ENCODE results near the gene PTPMT1.
A peak's percentile ranks its signal among the peaks of the same experiment; 100 is the strongest.
"Not testable (repeated sequence)": the region's sequence is repeated elsewhere in the genome, so short reads cannot be mapped to it uniquely, and the experiment has no call there.

Gene PTPMT1

GRCh38 chr11:47553406-47553743 lies 12.0 kb upstream of the PTPMT1 start:
- Histone ChIP-seq H3K36me3 (replicated peaks; ENCODE audit: insufficient read depth, low read length) (no peaks in the 10 kb centered on the region), H3K9me3 (replicated peaks; ENCODE audit: insufficient read depth, low read length) (no peaks in the 10 kb centered on the region), H3K9me2 (replicated peaks; ENCODE audit: insufficient read depth, low read length) (no peaks in the 10 kb centered on the region), H3F3A (ENCODE audit: insufficient read depth, low read length) (peaks cover 7% of the 10 kb centered on the region), H3K27ac (ENCODE audit: low read length) (no peak overlapping the region), H3K27me3 (replicated peaks; ENCODE audit: insufficient read depth, low read length) (no peaks in the 10 kb centered on the region), H3K4me2 (ENCODE audit: low read depth, low read length) (peak overlapping the region; percentile 87), H3K4me1 (ENCODE audit: low read length) (peaks cover 13% of the 10 kb centered on the region), H3K9ac (ENCODE audit: low read length) (peak overlapping the region; percentile 34; the same call in 1 of the 2 replicates), H3K79me2 (ENCODE audit: low read length) (peaks cover 46% of the 10 kb centered on the region), H4K20me1 (ENCODE audit: insufficient read depth, low read length) (peaks cover 14% of the 10 kb centered on the region), H2AFZ (ENCODE audit: low read length) (peak overlapping the region; percentile 87), H3K4me3 (ENCODE audit: low read length) (peak overlapping the region; percentile 63)
- no peak for DNase-seq
- TF ChIP-seq EZH2 (optimal IDR thresholded peaks at IDR 0.05; ENCODE audit: low read depth, low read length) (no peak), CTCF (IDR thresholded peaks at IDR 0.05; ENCODE audit: low read length) (no peak), EZH2phosphoT487 (IDR thresholded peaks at IDR 0.05; ENCODE audit: low read length) (no peak)

GRCh38 chr11:47557004-47557403 lies 8.4 kb upstream of the PTPMT1 start:
- not testable (repeated sequence) for H3K9ac ChIP-seq (ENCODE audit: low read length); H3K4me3 ChIP-seq (ENCODE audit: low read length); H3K27ac ChIP-seq (ENCODE audit: low read length); H3K79me2 ChIP-seq (ENCODE audit: low read length); H3K36me3 ChIP-seq (replicated peaks; ENCODE audit: insufficient read depth, low read length); H3F3A ChIP-seq (ENCODE audit: insufficient read depth, low read length); H3K9me2 ChIP-seq (replicated peaks; ENCODE audit: insufficient read depth, low read length); H3K9me3 ChIP-seq (replicated peaks; ENCODE audit: insufficient read depth, low read length); H3K4me2 ChIP-seq (ENCODE audit: low read depth, low read length); DNase-seq; H2AFZ ChIP-seq (ENCODE audit: low read length); H3K4me1 ChIP-seq (ENCODE audit: low read length); H3K27me3 ChIP-seq (replicated peaks; ENCODE audit: insufficient read depth, low read length); H4K20me1 ChIP-seq (ENCODE audit: insufficient read depth, low read length)

GRCh38 chr11:47558695-47559094 lies 6.7 kb upstream of the PTPMT1 start:
- H3K4me3 ChIP-seq (ENCODE audit: low read length) = no peak overlapping the region
- no peak for DNase-seq
- no peaks in the 10 kb centered on the region for H3K9me3 ChIP-seq (replicated peaks; ENCODE audit: insufficient read depth, low read length)
- no peaks in the 10 kb centered on the region for H3K9me2 ChIP-seq (replicated peaks; ENCODE audit: insufficient read depth, low read length)
- H3K4me1 ChIP-seq (ENCODE audit: low read length) = no peaks in the 10 kb centered on the region
- no peak for TF ChIP-seq EZH2 (optimal IDR thresholded peaks at IDR 0.05; ENCODE audit: low read depth, low read length)
- TF ChIP-seq EZH2phosphoT487 (IDR thresholded peaks at IDR 0.05; ENCODE audit: low read length) = no peak
- TF ChIP-seq CTCF (IDR thresholded peaks at IDR 0.05; ENCODE audit: low read length) = no peak
- no peak overlapping the region for H3K9ac ChIP-seq (ENCODE audit: low read length)
- H2AFZ ChIP-seq (ENCODE audit: low read length) = no peak overlapping the region
- H3K36me3 ChIP-seq (replicated peaks; ENCODE audit: insufficient read depth, low read length) = no peaks in the 10 kb centered on the region
- no peak overlapping the region for H3K27ac ChIP-seq (ENCODE audit: low read length)
- no peaks in the 10 kb centered on the region for H4K20me1 ChIP-seq (ENCODE audit: insufficient read depth, low read length)
- H3K27me3 ChIP-seq (replicated peaks; ENCODE audit: insufficient read depth, low read length) = no peaks in the 10 kb centered on the region
- H3K79me2 ChIP-seq (ENCODE audit: low read length) = no peaks in the 10 kb centered on the region
- H3K4me2 ChIP-seq (ENCODE audit: low read depth, low read length) = no peak overlapping the region
- no peaks in the 10 kb centered on the region for H3F3A ChIP-seq (ENCODE audit: insufficient read depth, low read length)

GRCh38 chr11:47560426-47560825 lies 5.0 kb upstream of the PTPMT1 start:
- Histone ChIP-seq H3K4me3 (ENCODE audit: low read length) (no peak overlapping the region), H3K9me3 (replicated peaks; ENCODE audit: insufficient read depth, low read length) (no peaks in the 10 kb centered on the region), H3K27ac (ENCODE audit: low read length) (no peak overlapping the region), H3F3A (ENCODE audit: insufficient read depth, low read length) (no peaks in the 10 kb centered on the region), H4K20me1 (ENCODE audit: insufficient read depth, low read length) (no peaks in the 10 kb centered on the region), H3K4me2 (ENCODE audit: low read depth, low read length) (no peak overlapping the region), H3K4me1 (ENCODE audit: low read length) (peaks cover 3% of the 10 kb centered on the region; the same call in 1 of the 2 replicates), H3K9me2 (replicated peaks; ENCODE audit: insufficient read depth, low read length) (no peaks in the 10 kb centered on the region), H2AFZ (ENCODE audit: low read length) (no peak overlapping the region), H3K79me2 (ENCODE audit: low read length) (no peaks in the 10 kb centered on the region), H3K27me3 (replicated peaks; ENCODE audit: insufficient read depth, low read length) (no peaks in the 10 kb centered on the region), H3K36me3 (replicated peaks; ENCODE audit: insufficient read depth, low read length) (no peaks in the 10 kb centered on the region), H3K9ac (ENCODE audit: low read length) (no peak overlapping the region)
- TF ChIP-seq EZH2 (optimal IDR thresholded peaks at IDR 0.05; ENCODE audit: low read depth, low read length) = no peak
- DNase-seq = no peak

- H3K4me2 ChIP-seq (ENCODE audit: low read depth, low read length); H3K9me3 ChIP-seq (replicated peaks; ENCODE audit: insufficient read depth, low read length); H3K9ac ChIP-seq (ENCODE audit: low read length); H4K20me1 ChIP-seq (ENCODE audit: insufficient read depth, low read length); H2AFZ ChIP-seq (ENCODE audit: low read length); H3K36me3 ChIP-seq (replicated peaks; ENCODE audit: insufficient read depth, low read length); H3K27ac ChIP-seq (ENCODE audit: low read length); H3F3A ChIP-seq (ENCODE audit: insufficient read depth, low read length); H3K27me3 ChIP-seq (replicated peaks; ENCODE audit: insufficient read depth, low read length); DNase-seq; H3K4me1 ChIP-seq (ENCODE audit: low read length); H3K9me2 ChIP-seq (replicated peaks; ENCODE audit: insufficient read depth, low read length); H3K4me3 ChIP-seq (ENCODE audit: low read length): not testable (repeated sequence)
- peaks cover 19% of the 10 kb centered on the region for H3K79me2 ChIP-seq (ENCODE audit: low read length)
Observed at GRCh38 chr11:47562393-47562792, 3.0 kb upstream of the PTPMT1 start.

GRCh38 chr11:47564366-47564765 lies 1.0 kb upstream of the PTPMT1 start:
- H3K4me2 ChIP-seq (ENCODE audit: low read depth, low read length); H3K9ac ChIP-seq (ENCODE audit: low read length); H3K4me3 ChIP-seq (ENCODE audit: low read length): not testable (repeated sequence)

More at GRCh38 chr11:47564366-47564765, 1.0 kb upstream of the PTPMT1 start:
- H3K9me3 ChIP-seq (replicated peaks; ENCODE audit: insufficient read depth, low read length); H3K4me1 ChIP-seq (ENCODE audit: low read length); H3K9me2 ChIP-seq (replicated peaks; ENCODE audit: insufficient read depth, low read length); H4K20me1 ChIP-seq (ENCODE audit: insufficient read depth, low read length); DNase-seq; H3F3A ChIP-seq (ENCODE audit: insufficient read depth, low read length); H2AFZ ChIP-seq (ENCODE audit: low read length); H3K27ac ChIP-seq (ENCODE audit: low read length); H3K36me3 ChIP-seq (replicated peaks; ENCODE audit: insufficient read depth, low read length); H3K27me3 ChIP-seq (replicated peaks; ENCODE audit: insufficient read depth, low read length): not testable (repeated sequence)
- H3K79me2 ChIP-seq (ENCODE audit: low read length) = peaks cover 31% of the 10 kb centered on the region
